Esophagus squamous epithelium (tissue), 5 donors: ENCODE data around the gene ARHGAP8. TPM values are rescaled to one million over a fixed set of nuclear protein-coding genes. Genes with fewer than 3 reads are reported as not detected.

Experiments
- DNase-seq: peaks from one replicate; lab custom pipeline; 2025; lab: John Stamatoyannopoulos, UW
- H3K27ac ChIP-seq, 4 donors: fragments of 200-600 bp; sonication (generic); one replicate each; pipeline ENCODE4 v1.5.1; 2016 to 2019; ENCODE audit warnings: mild to moderate bottlenecking in 1 of 4
- H3K27me3 ChIP-seq, 4 donors: fragments of 200-600 bp; sonication (generic); 1 replicate in 3 of 4; 2 replicates in 1 of 4; pipeline versions ENCODE4 v1.5.1 to v1.6.0; 2017 to 2021; ENCODE audit warnings: antibody characterized with exemption in 1 of 4
- H3K36me3 ChIP-seq, 3 donors: fragments of 200-600 bp; sonication (generic); one replicate each; pipeline ENCODE4 v1.5.1; 2016 to 2019
- H3K4me1 ChIP-seq, 3 donors: fragments of 200-600 bp; sonication (generic); one replicate each; pipeline ENCODE4 v1.5.1; 2017 to 2019
- H3K4me3 ChIP-seq, 4 donors: fragments of 200-600 bp; sonication (generic); 1 replicate in 3 of 4; 2 replicates in 1 of 4; pipeline ENCODE4 v1.5.1; 2016 to 2019; ENCODE audit warnings: mild to moderate bottlenecking in 2 of 4, moderate library complexity in 1 of 4
- H3K9me3 ChIP-seq, 3 donors: fragments of 200-600 bp; sonication (generic); one replicate each; pipeline ENCODE4 v1.5.1; 2016 to 2019
- CTCF ChIP-seq, 6 experiments: fragments of 450-650 bp in 4 of 6; fragments of 200-600 bp in 2 of 6; sonication (generic) in 2 of 6; IDR thresholded peaks; one replicate each; pipeline ENCODE4 v1.5.1; 2016 to 2019; ENCODE audit warnings: antibody characterized with exemption in 6 of 6, mild to moderate bottlenecking in 4 of 6, moderate library complexity in 4 of 6
- POLR2A ChIP-seq, 4 donors: fragments of 450-650 bp; IDR thresholded peaks; one replicate each; pipeline ENCODE4 v1.6.1; 2017; ENCODE audit warnings: antibody characterized with exemption in 4 of 4, mild to moderate bottlenecking in 4 of 4, moderate library complexity in 3 of 4
- WGBS, 2 donors: methylation state at CpG; one replicate each; pipeline ENCODE4 v1.1.5; 2018; 5-methylcytosine and 5-hydroxymethylcytosine counted together
- intact Hi-C: fragments of 100-400 bp; cut with DNase I; formaldehyde crosslinking; loops from one replicate; pipeline ENCODE4 v1.15.0; 2022
- total RNA-seq, 4 donors: library from RNA; depleted of rRNA; stranded (reverse); fragments of >200 nt; gene quantifications; one replicate each; pipeline ENCODE4 v1.1.0, GENCODE V29; 2016
- donor health status: DM: yes; HTN: yes; CAD: no.

Gene ARHGAP8
- total RNA-seq, 4 donors from 2014 or later, result 3.6 to 15.0 (median 11.5) TPM

GRCh38 chr22:44719586-44720368 is 32.6 kb upstream of the ARHGAP8 start:
- H3K27me3 ChIP-seq, result no peaks in the 10 kb centered on the region
- intact Hi-C loops, result no loop called here
- DNase-seq, result no peak
- H3K27ac ChIP-seq, result no peak overlapping the region
- H3K4me1 ChIP-seq, result peaks cover 0 to 7% (median 0%) of the 10 kb centered on the region in 3 donors
- H3K36me3 ChIP-seq, result peaks cover 0 to 58% (median 0%) of the 10 kb centered on the region in 3 donors
- no peak overlapping the region for H3K4me3 ChIP-seq
- TF ChIP-seq POLR2A (IDR thresholded peaks at IDR 0.05), result no peak
- no peak for TF ChIP-seq CTCF (IDR thresholded peaks at IDR 0.05)
- WGBS, 2 donors, result 36 to 70% methylated on average over 3 of the region's 13 CpGs
- H3K9me3 ChIP-seq, result no peaks in the 10 kb centered on the region

GRCh38 chr22:44721213-44721612 is 31.2 kb upstream of the ARHGAP8 start:
- Histone ChIP-seq H3K4me3 (no peak overlapping the region), H3K27ac (no peak overlapping the region), H3K36me3 (peaks cover 0 to 58% (median 0%) of the 10 kb centered on the region in 3 donors), H3K27me3 (no peaks in the 10 kb centered on the region), H3K4me1 (no peaks in the 10 kb centered on the region), H3K9me3 (no peaks in the 10 kb centered on the region)
- TF ChIP-seq POLR2A (IDR thresholded peaks at IDR 0.05), result no peak
- TF ChIP-seq CTCF (IDR thresholded peaks at IDR 0.05), result no peak
- 87 to 89% methylated on average over 4 to 7 of the region's 7 CpGs for WGBS, 2 donors
- DNase-seq, result no peak
- intact Hi-C loops, result no loop called here

- Histone ChIP-seq H3K27me3 (no peaks in the 10 kb centered on the region), H3K27ac (no peak overlapping the region), H3K4me1 (no peaks in the 10 kb centered on the region), H3K36me3 (peaks cover 0 to 67% (median 0%) of the 10 kb centered on the region in 3 donors), H3K4me3 (no peak overlapping the region), H3K9me3 (no peaks in the 10 kb centered on the region)
- intact Hi-C loops, result no loop called here
- no peak for DNase-seq
- no peak for TF ChIP-seq POLR2A (IDR thresholded peaks at IDR 0.05)
- 81 to 100% methylated on average over 2 of the region's 2 CpGs for WGBS, 2 donors
These were observed 29.8 kb upstream of the ARHGAP8 start for GRCh38 chr22:44722611-44723010.

GRCh38 chr22:44723801-44724200 is 28.6 kb upstream of the ARHGAP8 start:
- Histone ChIP-seq H3K4me1 (peaks cover 0 to 6% (median 4%) of the 10 kb centered on the region in 3 donors), H3K27ac (no peak overlapping the region), H3K4me3 (no peak overlapping the region), H3K9me3 (no peaks in the 10 kb centered on the region), H3K27me3 (no peaks in the 10 kb centered on the region), H3K36me3 (peaks cover 0 to 78% (median 0%) of the 10 kb centered on the region in 3 donors)
- WGBS, 2 donors, result 85 to 91% methylated on average over 2 of the region's 2 CpGs
- no peak for TF ChIP-seq CTCF (IDR thresholded peaks at IDR 0.05)
- DNase-seq, result no peak
- intact Hi-C loops, result no loop called here

GRCh38 chr22:44724416-44724815 is 28.0 kb upstream of the ARHGAP8 start:
- TF ChIP-seq POLR2A (IDR thresholded peaks at IDR 0.05) (no peak), CTCF (IDR thresholded peaks at IDR 0.05) (no peak)
- no peak overlapping the region for H3K4me3 ChIP-seq
- no peak for DNase-seq

More at GRCh38 chr22:44724416-44724815, 28.0 kb upstream of the ARHGAP8 start:
- peaks cover 0 to 12% (median 8%) of the 10 kb centered on the region in 3 donors for H3K4me1 ChIP-seq
- no peak overlapping the region for H3K27ac ChIP-seq
- no peaks in the 10 kb centered on the region for H3K27me3 ChIP-seq
- intact Hi-C loops, result no loop called here
- 89 to 90% methylated on average over 6 of the region's 6 CpGs for WGBS, 2 donors
- H3K36me3 ChIP-seq, result peaks cover 0 to 84% (median 0%) of the 10 kb centered on the region in 3 donors
- H3K9me3 ChIP-seq, result no peaks in the 10 kb centered on the region
